HG03060 (cell line): ENCODE results near the gene ELMO1.

Experiments
- ATAC-seq: cut with Tn5 transposase; IDR thresholded peaks from one replicate; pipeline ENCODE4 v1.9.1; 2021; ENCODE audit warnings: low read depth, moderate number of reproducible peaks; ENCODE audit not compliant: unreplicated experiment

The ELMO1 gene

GRCh38 chr7:36827726-36828703, 620.6 kb downstream of the ELMO1 start:
- ATAC-seq = no peak

GRCh38 chr7:36825501-36825900, 623.2 kb downstream of the ELMO1 start:
- ATAC-seq = no peak

GRCh38 chr7:36823353-36823752, 625.3 kb downstream of the ELMO1 start:
- ATAC-seq = no peak

GRCh38 chr7:36821617-36822016, 627.0 kb downstream of the ELMO1 start:
- ATAC-seq = no peak

- no peak for ATAC-seq
These were observed 628.0 kb downstream of the ELMO1 start for GRCh38 chr7:36820527-36821170.

GRCh38 chr7:36819639-36820038, 629.0 kb downstream of the ELMO1 start:
- ATAC-seq = no peak

- ATAC-seq = no peak
These were observed 634.4 kb downstream of the ELMO1 start for GRCh38 chr7:36814311-36814710.

- no peak for ATAC-seq
These were observed 636.9 kb downstream of the ELMO1 start for GRCh38 chr7:36811807-36812206.

GRCh38 chr7:36810489-36810888, 638.2 kb downstream of the ELMO1 start:
- ATAC-seq = no peak

- no peak for ATAC-seq
These were observed 638.6 kb downstream of the ELMO1 start for GRCh38 chr7:36810032-36810431.

- ATAC-seq = no peak
These were observed 639.2 kb downstream of the ELMO1 start for GRCh38 chr7:36809510-36809909.

- ATAC-seq = no peak
These were observed 639.6 kb downstream of the ELMO1 start for GRCh38 chr7:36809086-36809485.

GRCh38 chr7:36806891-36807290, 641.8 kb downstream of the ELMO1 start:
- no peak for ATAC-seq
